Right ventricle myocardium inferior (tissue), 1 donor: ENCODE results near the gene CYP46A1. TPM values are rescaled to one million over a fixed set of nuclear protein-coding genes. Genes with fewer than 3 reads are reported as not detected.

Experiments
- ATAC-seq: fragments of 200-7000 bp; cut with Tn5 transposase; one replicate; pipeline ENCODE4 v1.9.1; 2020; ENCODE audit warnings: mild to moderate bottlenecking, moderate library complexity
- DNase-seq: peaks from one replicate; pipeline ENCODE4 v3.0.0; 2021; ENCODE audit errors: missing footprints
- intact Hi-C: fragments of 100-400 bp; cut with DNase I; formaldehyde crosslinking; loops from one replicate; pipeline ENCODE4 v1.11.0; 2022
- total RNA-seq: library from RNA; stranded (reverse); fragmentation: NEBNext Ultra II Directional; extraction: Animal tissue kit (Norgen Biotek cat#: 25700); gene quantifications from one replicate; pipeline ENCODE4 v1.2.1, GENCODE V29; 2021
- donor health status: DM: no; HTN: yes; CAD: no; lungs with severe emphysema.

The CYP46A1 gene
- total RNA-seq, 1 donor from 2014 or later = 2.2 TPM

- DNase-seq (no peak), ATAC-seq (no peak)
- intact Hi-C loops = no loop called here
These were observed 13.5 kb upstream of the CYP46A1 start for GRCh38 chr14:99670361-99671234.

GRCh38 chr14:99671235-99672224, 12.6 kb upstream of the CYP46A1 start:
- intact Hi-C loops = no loop called here
- ATAC-seq = no peak

GRCh38 chr14:99672506-99673304, 11.4 kb upstream of the CYP46A1 start:
- ATAC-seq = no peak
- intact Hi-C loops = no loop called here
- DNase-seq = no peak

More at GRCh38 chr14:99671235-99672224, 12.6 kb upstream of the CYP46A1 start:
- DNase-seq = no peak

- DNase-seq = no peak
- ATAC-seq = no peak
- intact Hi-C loops = no loop called here
These were observed 10.6 kb upstream of the CYP46A1 start for GRCh38 chr14:99673305-99674063.

- DNase-seq (no peak), ATAC-seq (no peak)
- intact Hi-C loops = no loop called here
These were observed 9.9 kb upstream of the CYP46A1 start for GRCh38 chr14:99674064-99674650.

- no peak for DNase-seq
- intact Hi-C loops = no loop called here
- ATAC-seq = no peak
These were observed 9.2 kb upstream of the CYP46A1 start for GRCh38 chr14:99674776-99675381.

GRCh38 chr14:99675382-99675835, 8.7 kb upstream of the CYP46A1 start:
- intact Hi-C loops = no loop called here
- DNase-seq = no peak
- ATAC-seq = no peak

GRCh38 chr14:99675951-99676350, 8.1 kb upstream of the CYP46A1 start:
- intact Hi-C loops = no loop called here
- DNase-seq (no peak), ATAC-seq (no peak)

- intact Hi-C loops = no loop called here
- ATAC-seq (no peak), DNase-seq (no peak)
These were observed 7.4 kb upstream of the CYP46A1 start for GRCh38 chr14:99676657-99677056.

GRCh38 chr14:99677231-99678140, 6.6 kb upstream of the CYP46A1 start:
- DNase-seq (no peak), ATAC-seq (no peak)
- intact Hi-C loops = no loop called here

- ATAC-seq (no peak), DNase-seq (no peak)
- intact Hi-C loops = no loop called here
These were observed 5.9 kb upstream of the CYP46A1 start for GRCh38 chr14:99678198-99678597.

GRCh38 chr14:99679111-99679510, 5.0 kb upstream of the CYP46A1 start:
- DNase-seq = no peak

GRCh38 chr14:99679543-99679942, 4.6 kb upstream of the CYP46A1 start:
- ATAC-seq (no peak), DNase-seq (no peak)
- intact Hi-C loops = no loop called here

More at GRCh38 chr14:99679111-99679510, 5.0 kb upstream of the CYP46A1 start:
- no peak for ATAC-seq
- intact Hi-C loops = no loop called here

- DNase-seq (no peak), ATAC-seq (no peak)
- intact Hi-C loops = no loop called here
These were observed 4.1 kb upstream of the CYP46A1 start for GRCh38 chr14:99679996-99680395.

- intact Hi-C loops = no loop called here
- ATAC-seq = no peak
- DNase-seq = no peak
These were observed 2.8 kb upstream of the CYP46A1 start for GRCh38 chr14:99681101-99681831.

- intact Hi-C loops = loop anchor here (2.0 kb wide), 1 partner anchor 203 kb away; no protein-coding TSS in a partner anchor
- ATAC-seq (no peak), DNase-seq (no peak)
These were observed 2.3 kb upstream of the CYP46A1 start for GRCh38 chr14:99681832-99682148.
